ENCODE data around the gene PRRT1.

DNA sequence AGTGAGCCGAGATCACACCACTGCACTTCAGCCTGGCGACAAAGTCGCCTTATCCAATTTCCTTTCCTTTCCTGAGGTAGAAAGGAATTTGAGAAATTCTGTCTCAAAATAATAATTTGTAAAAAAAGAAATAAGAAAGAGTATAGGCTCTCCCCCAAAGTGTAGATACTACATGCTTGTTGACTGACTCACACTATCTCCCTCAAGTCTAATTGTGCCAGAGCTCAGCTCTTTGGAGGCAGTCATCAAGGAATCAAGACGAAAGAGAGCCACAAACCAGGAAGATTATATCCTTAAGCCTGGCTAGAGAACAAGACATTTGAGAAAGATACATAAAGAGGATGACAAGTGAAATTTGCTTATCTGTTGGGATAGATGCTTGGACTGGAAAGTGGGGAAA is 18.0 kb downstream of the PRRT1 start:
- TF ChIP-seq POLR2A (IDR thresholded peaks at IDR 0.05), result no peak
- TF ChIP-seq, protein P1, sequence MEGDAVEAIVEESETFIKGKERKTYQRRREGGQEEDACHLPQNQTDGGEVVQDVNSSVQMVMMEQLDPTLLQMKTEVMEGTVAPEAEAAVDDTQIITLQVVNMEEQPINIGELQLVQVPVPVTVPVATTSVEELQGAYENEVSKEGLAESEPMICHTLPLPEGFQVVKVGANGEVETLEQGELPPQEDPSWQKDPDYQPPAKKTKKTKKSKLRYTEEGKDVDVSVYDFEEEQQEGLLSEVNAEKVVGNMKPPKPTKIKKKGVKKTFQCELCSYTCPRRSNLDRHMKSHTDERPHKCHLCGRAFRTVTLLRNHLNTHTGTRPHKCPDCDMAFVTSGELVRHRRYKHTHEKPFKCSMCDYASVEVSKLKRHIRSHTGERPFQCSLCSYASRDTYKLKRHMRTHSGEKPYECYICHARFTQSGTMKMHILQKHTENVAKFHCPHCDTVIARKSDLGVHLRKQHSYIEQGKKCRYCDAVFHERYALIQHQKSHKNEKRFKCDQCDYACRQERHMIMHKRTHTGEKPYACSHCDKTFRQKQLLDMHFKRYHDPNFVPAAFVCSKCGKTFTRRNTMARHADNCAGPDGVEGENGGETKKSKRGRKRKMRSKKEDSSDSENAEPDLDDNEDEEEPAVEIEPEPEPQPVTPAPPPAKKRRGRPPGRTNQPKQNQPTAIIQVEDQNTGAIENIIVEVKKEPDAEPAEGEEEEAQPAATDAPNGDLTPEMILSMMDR (IDR thresholded peaks at IDR 0.05), result no peak
- TF ChIP-seq EP300 (IDR thresholded peaks at IDR 0.05), result no peak
